Measurements from ENCODE around the gene IL1RAPL1.
"Not testable (repeated sequence)": the region's sequence is repeated elsewhere in the genome, so short reads cannot be mapped to it uniquely, and the experiment has no call there.

Gene IL1RAPL1

GRCh38 chrX:28756175-28756574, 168.9 kb downstream of the IL1RAPL1 start:
- H3K4me3 ChIP-seq (ENCODE audit: low read depth, low read length): no peak overlapping the region
- no peak for DNase-seq (ENCODE audit: low read depth)

- no peak overlapping the region for H3K4me3 ChIP-seq (ENCODE audit: low read depth, low read length)
- DNase-seq (ENCODE audit: low read depth): no peak
Measured at GRCh38 chrX:28756647-28757046, 169.4 kb downstream of the IL1RAPL1 start.

- no peak for DNase-seq (ENCODE audit: low read depth)
- no peak overlapping the region for H3K4me3 ChIP-seq (ENCODE audit: low read depth, low read length)
Measured at GRCh38 chrX:28757290-28757689, 170.0 kb downstream of the IL1RAPL1 start.

- DNase-seq (ENCODE audit: low read depth); H3K4me3 ChIP-seq (ENCODE audit: low read depth, low read length): not testable (repeated sequence)
Measured at GRCh38 chrX:28766561-28766960, 179.3 kb downstream of the IL1RAPL1 start.

- no peak overlapping the region for H3K4me3 ChIP-seq (ENCODE audit: low read depth, low read length)
- no peak for DNase-seq (ENCODE audit: low read depth)
Measured at GRCh38 chrX:28773807-28774206, 186.6 kb downstream of the IL1RAPL1 start.

GRCh38 chrX:28787206-28787605, 200.0 kb downstream of the IL1RAPL1 start:
- peak; percentile 35 for DNase-seq (ENCODE audit: low read depth)
- H3K4me3 ChIP-seq (ENCODE audit: low read depth, low read length): no peak overlapping the region

GRCh38 chrX:28800671-28801070, 213.4 kb downstream of the IL1RAPL1 start:
- H3K4me3 ChIP-seq (ENCODE audit: low read depth, low read length); DNase-seq (ENCODE audit: low read depth): not testable (repeated sequence)

- DNase-seq (ENCODE audit: low read depth): no peak
- H3K4me3 ChIP-seq (ENCODE audit: low read depth, low read length): no peak overlapping the region
Measured at GRCh38 chrX:28802625-28803024, 215.4 kb downstream of the IL1RAPL1 start.

GRCh38 chrX:28835991-28836390, 248.7 kb downstream of the IL1RAPL1 start:
- DNase-seq (ENCODE audit: low read depth): no peak
- H3K4me3 ChIP-seq (ENCODE audit: low read depth, low read length): no peak overlapping the region

- H3K4me3 ChIP-seq (ENCODE audit: low read depth, low read length): no peak overlapping the region
- no peak for DNase-seq (ENCODE audit: low read depth)
Measured at GRCh38 chrX:28843817-28844216, 256.6 kb downstream of the IL1RAPL1 start.

- peak; percentile 13 for DNase-seq (ENCODE audit: low read depth)
- no peak overlapping the region for H3K4me3 ChIP-seq (ENCODE audit: low read depth, low read length)
Measured at GRCh38 chrX:28847423-28847822, 260.2 kb downstream of the IL1RAPL1 start.

GRCh38 chrX:28848707-28849106, 261.5 kb downstream of the IL1RAPL1 start:
- DNase-seq (ENCODE audit: low read depth): no peak
- H3K4me3 ChIP-seq (ENCODE audit: low read depth, low read length): no peak overlapping the region

GRCh38 chrX:28850955-28851354, 263.7 kb downstream of the IL1RAPL1 start:
- no peak overlapping the region for H3K4me3 ChIP-seq (ENCODE audit: low read depth, low read length)
- DNase-seq (ENCODE audit: low read depth): no peak

- no peak for DNase-seq (ENCODE audit: low read depth)
- no peak overlapping the region for H3K4me3 ChIP-seq (ENCODE audit: low read depth, low read length)
Measured at GRCh38 chrX:28851871-28852270, 264.6 kb downstream of the IL1RAPL1 start.

- no peak for DNase-seq (ENCODE audit: low read depth)
- H3K4me3 ChIP-seq (ENCODE audit: low read depth, low read length): no peak overlapping the region
Measured at GRCh38 chrX:28854637-28855036, 267.4 kb downstream of the IL1RAPL1 start.

- DNase-seq (ENCODE audit: low read depth): no peak
- no peak overlapping the region for H3K4me3 ChIP-seq (ENCODE audit: low read depth, low read length)
Measured at GRCh38 chrX:28876408-28876807, 289.2 kb downstream of the IL1RAPL1 start.

- DNase-seq (ENCODE audit: low read depth): no peak
- H3K4me3 ChIP-seq (ENCODE audit: low read depth, low read length): no peak overlapping the region
Measured at GRCh38 chrX:28876901-28877300, 289.7 kb downstream of the IL1RAPL1 start.

GRCh38 chrX:28880136-28880535, 292.9 kb downstream of the IL1RAPL1 start:
- peak; percentile 20 for DNase-seq (ENCODE audit: low read depth)

GRCh38 chrX:28884823-28885222, 297.6 kb downstream of the IL1RAPL1 start:
- DNase-seq (ENCODE audit: low read depth): no peak
- no peak overlapping the region for H3K4me3 ChIP-seq (ENCODE audit: low read depth, low read length)

More at GRCh38 chrX:28880136-28880535, 292.9 kb downstream of the IL1RAPL1 start:
- no peak overlapping the region for H3K4me3 ChIP-seq (ENCODE audit: low read depth, low read length)

- peak; percentile 22 for DNase-seq (ENCODE audit: low read depth)
- no peak overlapping the region for H3K4me3 ChIP-seq (ENCODE audit: low read depth, low read length)
Measured at GRCh38 chrX:28888416-28888815, 301.2 kb downstream of the IL1RAPL1 start.

GRCh38 chrX:28889591-28890090, 302.4 kb downstream of the IL1RAPL1 start:
- H3K4me3 ChIP-seq (ENCODE audit: low read depth, low read length): no peak overlapping the region
- DNase-seq (ENCODE audit: low read depth): no peak

- no peak overlapping the region for H3K4me3 ChIP-seq (ENCODE audit: low read depth, low read length)
- DNase-seq (ENCODE audit: low read depth): no peak
Measured at GRCh38 chrX:28901637-28902036, 314.4 kb downstream of the IL1RAPL1 start.
